AG04450 (cell line): ENCODE results near the gene LYRM4. TPM values are rescaled to one million over a fixed set of nuclear protein-coding genes. Genes with fewer than 3 reads are reported as not detected.

ENCODE experiments used
- CTCF ChIA-PET: fragments of 300-600, 350-600 bp; formaldehyde crosslinking; extraction: SDS; loops from one replicate; lab custom pipeline; 2022; ENCODE audit warnings: antibody characterized with exemption, inconsistent platforms; lab: Charles Lee
- POLR2A ChIA-PET: fragments of 350-600 bp; formaldehyde crosslinking; extraction: SDS; loops from one replicate; lab custom pipeline; 2021; ENCODE audit warnings: antibody characterized with exemption, inconsistent platforms; lab: Yijun Ruan, JAX
- DNase-seq: peaks from one replicate; pipeline ENCODE4 v3.0.0-alpha.2; 2011; ENCODE audit warnings: low read depth, low spot score
- H3K27ac ChIP-seq: one replicate; pipeline ENCODE4 v1.5.1; 2012; ENCODE audit warnings: low read depth, low read length, control low read depth
- H3K27me3 ChIP-seq: one replicate; pipeline ENCODE4 v1.6.0; 2012; ENCODE audit warnings: low read length; ENCODE audit not compliant: control insufficient read depth, insufficient read depth
- H3K4me3 ChIP-seq: 2 replicates; pipeline ENCODE4 v1.5.1; 2011; ENCODE audit warnings: mild to moderate bottlenecking, low read depth, low read length, control low read depth
- H3K9me3 ChIP-seq: 2 replicates; pipeline ENCODE4 v1.5.1; 2012; ENCODE audit warnings: low read length; ENCODE audit not compliant: control insufficient read depth, insufficient read depth
- polyA plus RNA-seq: library from polyadenylated mRNA; depleted of rRNA; stranded (reverse); fragments of >200 nt; gene quantifications from 2 replicates; pipeline ENCODE4 v1.2.3, GENCODE V29; 2011; rRNA removed
- small RNA-seq: library from RNA; depleted of rRNA; stranded (forward); fragments of <200 nt; gene quantifications from one replicate; pipeline ENCODE3, GENCODE V24; 2012; ENCODE audit warnings: low read depth; ENCODE audit not compliant: insufficient read length
- TF ChIP-seq, protein P1 (sequence below): IDR thresholded peaks from 2 replicates; pipeline ENCODE4 v1.5.1; 2011; ENCODE audit warnings: low read depth, low read length, control low read depth, inconsistent platforms

Gene LYRM4
- polyA plus RNA-seq, 1 experiment, result 41.4 TPM

GRCh38 chr6:5059036-5059896, 201.5 kb downstream of the LYRM4 start:
- POLR2A ChIA-PET, result interaction anchor here (0.6 kb wide), 1 partner anchor 63 kb away, joined by 6 read pairs; no protein-coding TSS in a partner anchor
- CTCF ChIA-PET, result no interaction called here

More at GRCh38 chr6:5059036-5059896, 201.5 kb downstream of the LYRM4 start:
- Histone ChIP-seq H3K27ac (no peak overlapping the region), H3K9me3 (no peaks in the 10 kb centered on the region; the same call in 1 of the 2 replicates), H3K27me3 (peaks cover 3% of the 10 kb centered on the region), H3K4me3 (no peak overlapping the region)
- TF ChIP-seq, protein P1, sequence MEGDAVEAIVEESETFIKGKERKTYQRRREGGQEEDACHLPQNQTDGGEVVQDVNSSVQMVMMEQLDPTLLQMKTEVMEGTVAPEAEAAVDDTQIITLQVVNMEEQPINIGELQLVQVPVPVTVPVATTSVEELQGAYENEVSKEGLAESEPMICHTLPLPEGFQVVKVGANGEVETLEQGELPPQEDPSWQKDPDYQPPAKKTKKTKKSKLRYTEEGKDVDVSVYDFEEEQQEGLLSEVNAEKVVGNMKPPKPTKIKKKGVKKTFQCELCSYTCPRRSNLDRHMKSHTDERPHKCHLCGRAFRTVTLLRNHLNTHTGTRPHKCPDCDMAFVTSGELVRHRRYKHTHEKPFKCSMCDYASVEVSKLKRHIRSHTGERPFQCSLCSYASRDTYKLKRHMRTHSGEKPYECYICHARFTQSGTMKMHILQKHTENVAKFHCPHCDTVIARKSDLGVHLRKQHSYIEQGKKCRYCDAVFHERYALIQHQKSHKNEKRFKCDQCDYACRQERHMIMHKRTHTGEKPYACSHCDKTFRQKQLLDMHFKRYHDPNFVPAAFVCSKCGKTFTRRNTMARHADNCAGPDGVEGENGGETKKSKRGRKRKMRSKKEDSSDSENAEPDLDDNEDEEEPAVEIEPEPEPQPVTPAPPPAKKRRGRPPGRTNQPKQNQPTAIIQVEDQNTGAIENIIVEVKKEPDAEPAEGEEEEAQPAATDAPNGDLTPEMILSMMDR, result no peak
- no peak for DNase-seq

Small RNAs within 50 kb of the gene (small RNA-seq; reads per million reads assigned to genes)
- not detected for gene MIR3691

Other genes starting within 250 kb of the LYRM4 start
- 0.09 and 0.11 TPM in 2 replicates for gene PPP1R3G, start 175.6 kb downstream of the LYRM4 start, polyA plus RNA-seq
- 14.0 and 14.8 TPM in 2 replicates for gene FARS2, start 563 bp upstream of the LYRM4 start, polyA plus RNA-seq